ENCODE measurements around the gene PAQR9. TPM values are rescaled to one million over a fixed set of nuclear protein-coding genes. Genes with fewer than 3 reads are reported as not detected.

PAQR9 gene
- total and polyA plus RNA-seq, 9 of the 15 experiments (the other 6 are each of a cell fraction or from before 2014, with no cell fraction given): 0.04 to 0.58 (median 0.22) TPM

GRCh38 chr3:142929109-142929508 lies 34.4 kb downstream of the PAQR9 start (continued):
- TF ChIP-seq REST (IDR thresholded peaks at IDR 0.05; ENCODE audit: borderline replicate concordance) (peak; percentile 74; the same call in 1 of the 2 replicates), REST (CRISPR knock-in tag; IDR thresholded peaks at IDR 0.05; ENCODE audit: low read depth) (no peak), DEAF1 (CRISPR knock-in tag; IDR thresholded peaks at IDR 0.05) (peak; percentile 26; the same call in 1 of the 2 replicates), PPARD (CRISPR knock-in tag; IDR thresholded peaks at IDR 0.05) (no peak), ZNF780A (CRISPR knock-in tag; IDR thresholded peaks at IDR 0.05) (no peak), KLF16 (IDR thresholded peaks at IDR 0.05) (0 out of 2 replicates have a peak, but pooled peaks have one; percentile 24), NFYB (IDR thresholded peaks at IDR 0.05; ENCODE audit: extremely low read depth, insufficient read length) (no peak)
- TF ChIP-seq, protein P1, sequence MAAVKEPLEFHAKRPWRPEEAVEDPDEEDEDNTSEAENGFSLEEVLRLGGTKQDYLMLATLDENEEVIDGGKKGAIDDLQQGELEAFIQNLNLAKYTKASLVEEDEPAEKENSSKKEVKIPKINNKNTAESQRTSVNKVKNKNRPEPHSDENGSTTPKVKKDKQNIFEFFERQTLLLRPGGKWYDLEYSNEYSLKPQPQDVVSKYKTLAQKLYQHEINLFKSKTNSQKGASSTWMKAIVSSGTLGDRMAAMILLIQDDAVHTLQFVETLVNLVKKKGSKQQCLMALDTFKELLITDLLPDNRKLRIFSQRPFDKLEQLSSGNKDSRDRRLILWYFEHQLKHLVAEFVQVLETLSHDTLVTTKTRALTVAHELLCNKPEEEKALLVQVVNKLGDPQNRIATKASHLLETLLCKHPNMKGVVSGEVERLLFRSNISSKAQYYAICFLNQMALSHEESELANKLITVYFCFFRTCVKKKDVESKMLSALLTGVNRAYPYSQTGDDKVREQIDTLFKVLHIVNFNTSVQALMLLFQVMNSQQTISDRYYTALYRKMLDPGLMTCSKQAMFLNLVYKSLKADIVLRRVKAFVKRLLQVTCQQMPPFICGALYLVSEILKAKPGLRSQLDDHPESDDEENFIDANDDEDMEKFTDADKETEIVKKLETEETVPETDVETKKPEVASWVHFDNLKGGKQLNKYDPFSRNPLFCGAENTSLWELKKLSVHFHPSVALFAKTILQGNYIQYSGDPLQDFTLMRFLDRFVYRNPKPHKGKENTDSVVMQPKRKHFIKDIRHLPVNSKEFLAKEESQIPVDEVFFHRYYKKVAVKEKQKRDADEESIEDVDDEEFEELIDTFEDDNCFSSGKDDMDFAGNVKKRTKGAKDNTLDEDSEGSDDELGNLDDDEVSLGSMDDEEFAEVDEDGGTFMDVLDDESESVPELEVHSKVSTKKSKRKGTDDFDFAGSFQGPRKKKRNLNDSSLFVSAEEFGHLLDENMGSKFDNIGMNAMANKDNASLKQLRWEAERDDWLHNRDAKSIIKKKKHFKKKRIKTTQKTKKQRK (IDR thresholded peaks at IDR 0.05; ENCODE audit: borderline replicate concordance, low read depth, low read length): no peak
- TF ChIP-seq, protein P2, sequence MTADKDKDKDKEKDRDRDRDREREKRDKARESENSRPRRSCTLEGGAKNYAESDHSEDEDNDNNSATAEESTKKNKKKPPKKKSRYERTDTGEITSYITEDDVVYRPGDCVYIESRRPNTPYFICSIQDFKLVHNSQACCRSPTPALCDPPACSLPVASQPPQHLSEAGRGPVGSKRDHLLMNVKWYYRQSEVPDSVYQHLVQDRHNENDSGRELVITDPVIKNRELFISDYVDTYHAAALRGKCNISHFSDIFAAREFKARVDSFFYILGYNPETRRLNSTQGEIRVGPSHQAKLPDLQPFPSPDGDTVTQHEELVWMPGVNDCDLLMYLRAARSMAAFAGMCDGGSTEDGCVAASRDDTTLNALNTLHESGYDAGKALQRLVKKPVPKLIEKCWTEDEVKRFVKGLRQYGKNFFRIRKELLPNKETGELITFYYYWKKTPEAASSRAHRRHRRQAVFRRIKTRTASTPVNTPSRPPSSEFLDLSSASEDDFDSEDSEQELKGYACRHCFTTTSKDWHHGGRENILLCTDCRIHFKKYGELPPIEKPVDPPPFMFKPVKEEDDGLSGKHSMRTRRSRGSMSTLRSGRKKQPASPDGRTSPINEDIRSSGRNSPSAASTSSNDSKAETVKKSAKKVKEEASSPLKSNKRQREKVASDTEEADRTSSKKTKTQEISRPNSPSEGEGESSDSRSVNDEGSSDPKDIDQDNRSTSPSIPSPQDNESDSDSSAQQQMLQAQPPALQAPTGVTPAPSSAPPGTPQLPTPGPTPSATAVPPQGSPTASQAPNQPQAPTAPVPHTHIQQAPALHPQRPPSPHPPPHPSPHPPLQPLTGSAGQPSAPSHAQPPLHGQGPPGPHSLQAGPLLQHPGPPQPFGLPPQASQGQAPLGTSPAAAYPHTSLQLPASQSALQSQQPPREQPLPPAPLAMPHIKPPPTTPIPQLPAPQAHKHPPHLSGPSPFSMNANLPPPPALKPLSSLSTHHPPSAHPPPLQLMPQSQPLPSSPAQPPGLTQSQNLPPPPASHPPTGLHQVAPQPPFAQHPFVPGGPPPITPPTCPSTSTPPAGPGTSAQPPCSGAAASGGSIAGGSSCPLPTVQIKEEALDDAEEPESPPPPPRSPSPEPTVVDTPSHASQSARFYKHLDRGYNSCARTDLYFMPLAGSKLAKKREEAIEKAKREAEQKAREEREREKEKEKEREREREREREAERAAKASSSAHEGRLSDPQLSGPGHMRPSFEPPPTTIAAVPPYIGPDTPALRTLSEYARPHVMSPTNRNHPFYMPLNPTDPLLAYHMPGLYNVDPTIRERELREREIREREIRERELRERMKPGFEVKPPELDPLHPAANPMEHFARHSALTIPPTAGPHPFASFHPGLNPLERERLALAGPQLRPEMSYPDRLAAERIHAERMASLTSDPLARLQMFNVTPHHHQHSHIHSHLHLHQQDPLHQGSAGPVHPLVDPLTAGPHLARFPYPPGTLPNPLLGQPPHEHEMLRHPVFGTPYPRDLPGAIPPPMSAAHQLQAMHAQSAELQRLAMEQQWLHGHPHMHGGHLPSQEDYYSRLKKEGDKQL (CRISPR knock-in tag; IDR thresholded peaks at IDR 0.05; ENCODE audit: borderline replicate concordance): no peak

All from K562 (cell line).